Hippocampal formation (tissue), 2 donors: ENCODE results near the gene AFF1.

Experiments used
- DNase-seq, 2 donors: peaks; one replicate each; lab custom pipeline; 2025; lab: John Stamatoyannopoulos, UW

The AFF1 gene

GRCh38 chr4:86934771-86935565, at the start of gene AFF1:
Gene AFF1, plus strand, starts transcription at chr4:86935011. Its CDS starts 13,523 bp downstream, at chr4:86948534.
- peak; percentile 88 to 94 for DNase-seq

DNA sequence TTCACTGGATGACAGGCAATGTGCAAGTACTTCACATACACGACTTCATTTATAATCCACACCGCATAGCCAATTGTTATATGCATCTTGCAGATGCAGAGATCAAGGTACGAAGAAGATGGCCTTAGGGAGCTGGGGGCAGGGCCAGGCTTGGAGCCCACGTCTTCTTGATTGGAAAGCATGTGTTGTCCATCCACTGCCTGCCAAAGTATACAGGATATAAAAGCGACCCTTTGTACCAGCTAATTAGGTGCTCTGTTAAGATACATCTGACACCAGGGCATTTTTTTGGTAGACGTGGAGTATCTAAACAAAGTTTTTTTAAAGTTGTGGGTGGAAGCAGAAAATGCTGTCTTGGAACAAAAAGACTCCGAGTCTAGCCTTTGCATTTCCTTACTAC, 44.0 kb upstream of the AFF1 start:
- no peak for DNase-seq

DNA sequence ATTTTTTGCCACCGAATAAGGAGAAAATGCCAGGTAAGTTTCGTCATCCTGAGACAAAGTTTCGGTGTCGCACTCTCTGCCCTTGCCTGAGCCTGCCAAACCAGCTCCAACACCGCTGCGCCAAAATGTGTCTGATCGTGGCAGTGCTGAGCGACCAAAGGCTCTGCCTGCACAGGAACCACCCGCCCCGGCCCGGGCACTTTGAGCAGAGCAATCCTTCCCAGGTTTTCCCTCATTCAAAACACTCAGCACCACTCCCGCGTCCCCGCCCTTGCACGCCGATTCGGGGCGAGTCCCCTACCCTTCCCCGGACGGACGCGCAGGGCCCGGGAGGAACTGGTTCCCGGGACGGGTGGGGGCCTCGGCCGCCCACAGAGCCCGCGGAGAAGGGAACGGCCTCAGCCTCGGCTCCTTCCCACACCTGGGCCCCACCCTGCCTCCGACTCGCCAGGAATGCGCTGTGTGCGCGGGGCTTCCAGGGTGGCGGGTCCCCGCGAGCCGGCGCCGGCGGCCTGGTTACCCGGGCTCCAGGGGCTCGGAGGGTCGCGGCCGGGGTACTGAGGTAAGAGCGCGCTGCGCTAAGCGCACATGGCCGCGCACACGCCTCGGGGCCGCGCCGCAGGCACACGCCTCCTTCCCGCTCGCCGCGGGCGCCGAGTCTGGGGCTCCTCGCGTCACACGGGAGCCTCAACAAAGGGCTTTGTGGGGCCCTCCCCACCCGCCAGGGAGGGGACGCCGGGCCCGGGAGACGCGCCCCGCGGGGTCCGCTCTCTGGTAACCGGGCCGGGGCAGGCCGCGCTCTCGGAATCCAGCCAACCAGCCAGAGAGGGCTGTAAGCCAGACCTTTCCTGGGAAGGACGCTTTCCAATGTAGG, 42.8 kb upstream of the AFF1 start, which contains the start of gene C4orf36:
Gene C4orf36 (minus strand): TSS at position 661 of the 874 bp plus-strand sequence. CDS start 902 bp downstream, outside the sequence.
- peak; percentile 40 to 63 for DNase-seq

- no peak for DNase-seq
Observed at GRCh38 chr4:86892636-86892960, 42.2 kb upstream of the AFF1 start.

DNA sequence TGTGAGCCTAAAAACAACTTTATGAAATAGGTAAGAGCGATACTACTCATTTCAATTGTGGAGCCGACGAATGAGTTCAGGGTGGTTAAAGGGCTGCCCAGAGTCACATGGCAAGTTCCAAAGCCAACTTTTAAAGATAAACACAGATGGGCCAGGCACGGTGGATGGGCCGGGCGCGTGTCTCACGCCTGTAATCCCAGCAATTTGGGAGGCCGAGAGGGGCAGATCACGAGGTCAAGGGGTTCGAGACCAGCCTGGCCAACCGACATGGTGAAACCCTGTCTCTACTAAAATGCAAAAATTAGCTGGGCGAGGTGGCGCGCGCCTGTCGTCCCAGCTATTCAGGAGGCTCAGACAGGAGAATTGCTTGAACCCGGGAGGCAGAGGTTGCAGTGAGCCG, 41.7 kb upstream of the AFF1 start:
- DNase-seq = no peak

DNA sequence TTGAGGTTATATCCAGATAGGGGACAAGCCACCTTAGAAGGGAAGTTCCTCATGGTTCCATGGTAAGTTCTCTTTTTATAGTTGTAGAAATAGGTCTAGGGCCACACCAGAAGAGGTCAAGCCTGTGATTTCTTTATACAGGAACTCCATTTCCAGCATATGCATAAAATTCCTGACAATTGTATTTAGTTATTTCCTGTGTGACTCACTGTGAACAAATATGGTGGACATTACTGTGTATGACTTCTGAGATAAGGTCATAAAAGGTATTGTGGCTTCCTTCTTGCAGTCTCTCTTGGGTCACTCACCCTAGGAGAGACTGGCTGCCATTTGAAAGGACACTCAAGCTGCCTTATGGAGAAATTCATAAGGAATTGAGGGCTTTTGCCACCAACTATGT, 40.4 kb upstream of the AFF1 start:
- no peak for DNase-seq

DNA sequence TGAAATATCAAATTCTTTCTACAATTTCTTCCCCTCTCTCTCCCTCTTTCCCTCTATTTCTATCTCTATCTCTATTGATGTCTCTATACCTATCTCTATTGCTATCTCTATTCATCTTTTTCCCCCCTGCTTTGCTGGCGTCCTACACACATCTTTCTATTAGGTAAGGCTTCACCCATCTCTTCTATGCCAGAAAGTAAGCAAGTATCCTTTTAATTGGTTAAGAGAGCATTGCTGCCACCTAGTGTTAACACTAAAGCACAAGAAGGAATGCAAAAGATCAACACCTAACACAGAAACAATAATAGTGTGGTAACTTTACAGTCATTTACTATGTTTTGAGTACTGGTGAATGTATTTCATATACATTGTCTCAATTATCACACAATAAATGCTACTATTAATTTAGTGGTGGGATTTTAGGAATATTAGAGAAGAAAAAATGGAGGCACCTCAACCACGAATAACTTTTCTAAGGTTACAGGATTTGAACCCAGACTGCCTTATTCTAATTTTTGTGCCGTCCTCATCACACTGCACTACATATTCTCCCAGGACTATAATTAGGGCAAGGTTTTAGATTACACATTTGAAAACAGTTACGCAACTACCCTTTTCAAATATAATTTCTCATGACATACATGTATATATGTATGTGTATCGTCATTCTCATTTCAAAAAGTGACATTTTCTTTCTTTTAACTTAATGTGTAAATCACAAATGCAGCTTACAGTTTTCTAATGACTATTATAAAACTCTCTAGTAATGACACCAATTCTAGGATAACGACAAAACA, 38.9 kb upstream of the AFF1 start:
- peak in 1 of 2 donors; percentile 84 for DNase-seq

GRCh38 chr4:86896596-86896995, 38.2 kb upstream of the AFF1 start:
- no peak for DNase-seq

- no peak for DNase-seq
Observed at GRCh38 chr4:86898562-86898961, 36.2 kb upstream of the AFF1 start.

GRCh38 chr4:86901864-86902263, 32.9 kb upstream of the AFF1 start:
- DNase-seq = no peak

- DNase-seq = no peak
Observed at GRCh38 chr4:86908251-86908657, 26.6 kb upstream of the AFF1 start.

GRCh38 chr4:86909546-86910295, 25.1 kb upstream of the AFF1 start:
- DNase-seq = no peak

GRCh38 chr4:86910369-86910768, 24.4 kb upstream of the AFF1 start:
- DNase-seq = no peak

GRCh38 chr4:86910820-86911684, 23.8 kb upstream of the AFF1 start:
- DNase-seq = no peak

- DNase-seq = no peak
Observed at GRCh38 chr4:86916392-86916791, 18.4 kb upstream of the AFF1 start.

- DNase-seq = no peak
Observed at GRCh38 chr4:86917212-86918039, 17.4 kb upstream of the AFF1 start.

DNA sequence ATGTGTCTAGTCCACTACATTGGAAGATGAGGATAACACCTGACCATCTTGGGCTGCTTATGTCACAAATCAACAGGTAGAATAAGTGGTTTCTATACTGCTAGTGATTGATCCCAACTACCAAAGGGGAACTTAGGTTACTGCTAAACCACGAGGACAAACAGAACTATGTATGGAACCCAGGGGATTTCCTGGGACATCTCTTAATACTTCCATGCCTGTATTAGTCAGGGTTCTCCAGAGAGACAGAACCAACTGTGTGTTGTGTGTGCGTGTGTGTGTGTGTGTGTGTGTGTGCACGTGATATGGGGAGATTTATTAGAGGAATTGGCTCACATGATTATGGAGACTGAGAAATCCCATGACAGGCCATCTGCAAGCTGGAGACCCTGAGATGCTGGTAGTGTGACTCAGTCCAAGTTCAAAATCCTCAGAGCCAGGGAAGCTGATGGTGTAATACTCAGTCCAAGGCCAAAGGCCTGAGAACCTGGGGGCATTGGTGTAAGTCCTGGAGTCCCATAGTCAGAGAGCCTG, 16.2 kb upstream of the AFF1 start:
- no peak for DNase-seq

DNA sequence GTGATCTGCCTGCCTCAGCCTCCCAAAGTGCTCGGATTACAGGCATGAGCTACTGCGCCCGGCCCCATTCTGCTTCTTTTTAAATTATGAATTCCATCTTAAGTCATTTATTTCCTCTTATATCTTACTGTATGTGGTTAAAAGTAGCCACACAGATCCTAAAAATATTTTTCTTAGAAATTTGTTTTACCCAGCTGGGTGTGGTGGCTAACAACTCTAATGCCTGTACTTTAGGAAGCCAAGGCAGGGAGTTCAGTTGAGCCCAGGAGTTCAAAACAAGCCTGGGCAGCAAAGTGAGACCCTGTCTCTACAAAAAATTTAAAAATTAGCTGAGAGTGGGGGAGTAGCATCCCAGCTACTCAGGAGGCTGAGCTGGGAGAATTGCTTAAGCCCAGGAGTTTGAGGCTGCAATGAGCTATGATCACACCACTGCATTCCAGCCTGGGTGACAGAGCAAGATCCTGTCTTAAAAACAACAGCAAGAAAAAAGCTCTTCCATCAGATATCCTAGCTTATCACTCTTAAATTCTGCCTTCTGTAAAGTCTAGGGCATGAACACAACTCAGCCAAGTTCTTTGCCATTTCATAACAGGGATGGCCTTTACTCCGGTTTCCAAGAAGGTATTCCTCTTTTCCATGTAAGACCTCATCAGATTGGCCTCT, 15.1 kb upstream of the AFF1 start:
- no peak for DNase-seq
